NCI-H1105 treated with DMSO at 0.1 percent for 48 hours (cell line): Measurements from ENCODE around the gene DPYD.

ENCODE experiments used
- DNase-seq: peaks from one replicate; lab custom pipeline; 2025; lab: John Stamatoyannopoulos, UW

Gene DPYD

GRCh38 chr1:97433094-97433823, 487.6 kb downstream of the DPYD start:
- DNase-seq = no peak

GRCh38 chr1:97427371-97427770, 493.5 kb downstream of the DPYD start:
- DNase-seq = no peak

- no peak for DNase-seq
Observed at GRCh38 chr1:97424209-97424608, 496.6 kb downstream of the DPYD start.

GRCh38 chr1:97423403-97423802, 497.4 kb downstream of the DPYD start:
- no peak for DNase-seq

GRCh38 chr1:97417661-97418060, 503.2 kb downstream of the DPYD start:
- no peak for DNase-seq

GRCh38 chr1:97414682-97415312, 506.0 kb downstream of the DPYD start:
- no peak for DNase-seq

- DNase-seq = no peak
Observed at GRCh38 chr1:97412737-97413136, 508.1 kb downstream of the DPYD start.

GRCh38 chr1:97412166-97412565, 508.7 kb downstream of the DPYD start:
- no peak for DNase-seq

- no peak for DNase-seq
Observed at GRCh38 chr1:97396463-97396862, 524.4 kb downstream of the DPYD start.

- no peak for DNase-seq
Observed at GRCh38 chr1:97392701-97393100, 528.1 kb downstream of the DPYD start.

GRCh38 chr1:97385536-97386277, 535.1 kb downstream of the DPYD start:
- no peak for DNase-seq

- DNase-seq = no peak
Observed at GRCh38 chr1:97384294-97384968, 536.4 kb downstream of the DPYD start.

GRCh38 chr1:97383797-97384196, 537.0 kb downstream of the DPYD start:
- no peak for DNase-seq

- no peak for DNase-seq
Observed at GRCh38 chr1:97382206-97382605, 538.6 kb downstream of the DPYD start.

GRCh38 chr1:97379387-97380075, 541.3 kb downstream of the DPYD start:
- no peak for DNase-seq

- DNase-seq = no peak
Observed at GRCh38 chr1:97378596-97378995, 542.2 kb downstream of the DPYD start.

- DNase-seq = no peak
Observed at GRCh38 chr1:97377432-97378034, 543.3 kb downstream of the DPYD start.

GRCh38 chr1:97373000-97373399, 547.8 kb downstream of the DPYD start:
- no peak for DNase-seq

GRCh38 chr1:97372531-97372930, 548.3 kb downstream of the DPYD start:
- DNase-seq = no peak

- no peak for DNase-seq
Observed at GRCh38 chr1:97368296-97368695, 552.5 kb downstream of the DPYD start.

GRCh38 chr1:97366984-97367383, 553.9 kb downstream of the DPYD start:
- DNase-seq = no peak

GRCh38 chr1:97365026-97365425, 555.8 kb downstream of the DPYD start:
- no peak for DNase-seq
